ENCODE results near the gene GPR39.
"Not testable (repeated sequence)": the region's sequence is repeated elsewhere in the genome, so short reads cannot be mapped to it uniquely, and the experiment has no call there.

The GPR39 gene

DNA sequence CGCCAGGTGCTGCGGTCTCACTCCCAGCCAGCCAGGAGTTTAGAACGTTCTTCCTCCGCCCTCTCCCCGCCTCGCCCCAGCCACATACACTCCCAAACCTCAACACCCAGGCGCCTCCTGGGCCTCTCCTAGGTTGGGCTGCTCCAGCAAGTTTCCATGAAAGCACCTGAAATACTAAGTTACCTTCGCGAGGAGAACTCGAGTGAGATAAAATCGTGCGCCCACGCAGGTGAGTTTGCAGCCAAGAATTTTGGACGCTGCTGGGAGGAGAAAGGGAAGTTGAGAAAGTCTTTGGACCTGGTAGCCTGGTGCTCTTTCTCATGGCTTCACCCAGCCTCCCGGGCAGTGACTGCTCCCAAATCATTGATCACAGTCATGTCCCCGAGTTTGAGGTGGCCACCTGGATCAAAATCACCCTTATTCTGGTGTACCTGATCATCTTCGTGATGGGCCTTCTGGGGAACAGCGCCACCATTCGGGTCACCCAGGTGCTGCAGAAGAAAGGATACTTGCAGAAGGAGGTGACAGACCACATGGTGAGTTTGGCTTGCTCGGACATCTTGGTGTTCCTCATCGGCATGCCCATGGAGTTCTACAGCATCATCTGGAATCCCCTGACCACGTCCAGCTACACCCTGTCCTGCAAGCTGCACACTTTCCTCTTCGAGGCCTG lies at the start of gene GPR39:
GPR39 (plus strand) TSS at position 83 of the 673 bp plus-strand sequence.
- DNase-seq (ENCODE audit: low read depth in 2 of 3, low spot score in 2 of 3), result no peak

GRCh38 chr2:132368191-132368590 lies 48.4 kb upstream of the GPR39 start:
- DNase-seq (ENCODE audit: low read depth in 2 of 3, low spot score in 2 of 3), result no peak

- no peak for DNase-seq (ENCODE audit: low read depth in 2 of 3, low spot score in 2 of 3)
Measured at GRCh38 chr2:132372276-132372675, 44.3 kb upstream of the GPR39 start.

DNA sequence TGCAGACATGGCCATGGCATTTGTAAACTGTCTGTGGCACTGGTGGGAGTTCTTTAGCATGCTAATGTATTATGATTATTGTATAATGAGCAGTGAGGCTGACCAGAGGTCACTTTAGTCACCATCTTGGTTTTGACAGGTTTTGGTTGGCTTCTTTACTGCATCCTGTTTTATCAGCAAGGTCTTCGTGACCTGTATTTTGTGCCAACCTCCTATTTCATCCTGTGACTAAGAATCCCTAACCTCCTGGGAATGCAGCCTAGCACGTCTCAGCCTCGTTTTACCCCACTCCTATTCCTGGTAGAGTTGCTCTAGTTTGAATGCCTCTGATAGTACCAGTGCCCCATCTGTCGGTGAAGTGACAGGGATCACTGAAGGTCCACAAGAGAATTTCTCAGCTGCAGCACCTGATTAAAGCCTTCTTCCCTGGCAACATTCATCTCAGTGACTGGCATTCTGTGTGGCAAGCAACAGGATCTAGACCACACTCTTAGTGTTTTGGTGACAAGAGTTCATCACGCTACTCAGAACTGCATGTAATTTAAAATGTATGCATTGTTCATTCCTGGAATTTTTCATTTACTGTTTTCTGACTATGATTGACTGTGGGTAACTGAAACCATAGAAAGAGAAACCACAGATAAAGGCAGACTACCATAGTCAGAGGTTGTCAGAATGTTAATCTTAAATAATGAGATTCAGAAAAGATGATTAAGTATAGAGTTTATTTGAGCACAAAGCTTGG lies 43.0 kb upstream of the GPR39 start:
- no peak for DNase-seq (ENCODE audit: low read depth in 2 of 3, low spot score in 2 of 3)

DNA sequence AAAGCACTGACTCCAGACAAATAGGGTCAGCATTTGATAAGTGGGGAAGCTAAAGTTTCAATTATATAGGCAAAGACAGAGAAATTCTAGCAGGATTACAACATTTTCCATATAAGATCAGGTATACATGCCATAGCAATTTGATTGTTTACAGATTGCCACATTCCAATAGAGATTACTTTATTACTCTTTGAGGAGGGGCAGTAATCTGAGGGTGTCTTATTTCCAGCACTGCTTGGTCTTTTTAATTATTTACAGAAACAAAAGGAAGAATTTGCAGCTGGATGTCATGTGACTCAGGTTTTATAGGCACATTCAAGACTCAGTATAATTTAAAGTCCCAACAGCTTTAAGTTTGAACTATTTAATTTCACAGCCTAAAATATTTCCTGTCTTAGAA lies 42.5 kb upstream of the GPR39 start:
- DNase-seq (ENCODE audit: low read depth in 2 of 3, low spot score in 2 of 3), result no peak

- DNase-seq (ENCODE audit: low read depth in 2 of 3, low spot score in 2 of 3), result no peak
Measured at GRCh38 chr2:132374551-132374950, 42.1 kb upstream of the GPR39 start.

GRCh38 chr2:132374961-132375360 lies 41.6 kb upstream of the GPR39 start:
- DNase-seq (ENCODE audit: low read depth in 2 of 3, low spot score in 2 of 3), result no peak

DNA sequence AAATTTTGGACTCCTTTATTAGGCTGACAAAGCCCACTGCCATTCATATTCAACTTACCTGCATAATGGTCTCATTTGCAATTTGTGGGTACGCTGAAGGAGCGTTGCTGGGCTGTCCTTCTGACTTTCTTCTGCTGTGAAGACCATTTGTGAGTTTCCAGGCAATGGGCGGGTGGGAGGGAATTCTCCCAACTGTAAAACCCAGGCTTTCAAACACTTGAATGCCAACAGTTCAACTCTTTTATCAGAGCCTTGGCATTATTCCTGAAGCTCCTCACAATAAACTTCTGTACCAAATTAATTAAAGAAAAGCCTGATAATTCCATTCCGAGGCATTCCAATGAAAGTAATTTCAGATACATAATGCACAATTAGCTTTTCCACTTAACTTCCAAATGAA lies 35.2 kb upstream of the GPR39 start:
- DNase-seq (ENCODE audit: low read depth in 2 of 3, low spot score in 2 of 3), result no peak

DNA sequence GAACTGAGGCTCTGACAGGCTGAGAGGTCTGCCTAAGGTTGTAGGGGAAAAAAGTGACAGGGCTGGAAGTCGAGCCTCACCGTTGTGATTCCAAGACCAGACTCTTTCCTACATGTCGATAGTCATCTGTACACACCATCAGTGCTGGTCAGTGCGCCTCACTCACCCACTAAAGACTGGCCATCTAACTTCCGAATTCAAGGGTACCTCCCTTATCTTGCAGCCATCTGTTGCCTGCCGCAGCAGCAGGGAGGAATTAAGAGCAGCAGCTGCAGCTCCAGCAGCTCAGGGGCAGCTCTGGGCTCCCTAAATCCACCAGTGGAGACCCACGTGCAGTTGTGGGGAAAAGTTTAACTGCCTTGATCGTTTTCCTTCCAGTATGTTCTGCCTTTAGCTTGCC lies 32.6 kb upstream of the GPR39 start:
- DNase-seq (ENCODE audit: low read depth in 2 of 3, low spot score in 2 of 3), result no peak

DNA sequence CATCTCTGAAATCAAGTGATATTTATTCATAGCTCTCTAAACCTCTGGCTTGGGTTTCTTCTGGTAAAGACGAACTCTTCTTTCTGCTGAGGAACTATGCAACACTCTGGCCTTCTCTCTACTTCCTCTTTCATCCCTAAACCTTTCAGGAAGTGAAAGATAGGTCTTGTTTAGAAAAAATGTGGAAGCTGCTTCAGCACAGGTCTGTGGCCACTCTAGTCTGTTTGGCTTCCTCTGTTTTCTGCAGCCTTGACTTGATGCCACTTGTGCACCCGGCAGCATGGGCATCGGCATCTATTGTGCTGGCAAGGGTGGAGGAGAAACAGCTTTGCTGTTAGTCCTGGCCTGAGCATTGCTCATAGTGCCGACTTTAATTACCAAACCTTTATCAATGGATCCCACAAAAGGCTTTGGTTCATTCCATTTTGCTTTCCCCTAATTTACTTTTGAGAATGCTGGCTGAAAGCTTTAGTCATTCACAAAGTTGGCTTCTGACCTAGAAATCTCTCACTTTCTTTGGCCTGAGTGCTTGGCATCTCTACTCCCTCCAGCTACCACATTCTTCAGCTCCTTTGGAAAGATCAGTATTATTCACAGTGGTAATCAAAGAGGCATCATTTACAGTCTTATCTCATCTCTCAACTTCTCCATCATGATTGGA lies 32.0 kb upstream of the GPR39 start:
- no peak for DNase-seq (ENCODE audit: low read depth in 2 of 3, low spot score in 2 of 3)

DNA sequence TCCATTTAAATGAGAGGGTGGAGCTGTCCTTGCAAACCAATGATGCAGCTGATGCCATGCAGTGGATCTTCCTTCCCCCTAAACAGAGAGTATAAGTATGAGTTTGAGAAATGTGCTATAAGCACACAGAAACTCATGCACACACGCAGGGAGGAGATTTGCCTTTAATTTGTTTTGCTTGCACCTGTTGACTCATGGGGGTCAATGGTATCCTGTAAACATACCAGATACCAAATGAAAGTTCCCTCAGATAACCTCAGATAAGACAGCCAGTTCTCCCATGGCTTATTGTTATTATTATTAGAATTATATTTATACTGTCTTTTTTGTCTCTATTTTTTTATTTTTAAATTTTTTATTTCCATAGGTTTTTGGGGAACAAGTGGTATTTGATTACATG lies 29.5 kb upstream of the GPR39 start:
- no peak for DNase-seq (ENCODE audit: low read depth in 2 of 3, low spot score in 2 of 3)

DNA sequence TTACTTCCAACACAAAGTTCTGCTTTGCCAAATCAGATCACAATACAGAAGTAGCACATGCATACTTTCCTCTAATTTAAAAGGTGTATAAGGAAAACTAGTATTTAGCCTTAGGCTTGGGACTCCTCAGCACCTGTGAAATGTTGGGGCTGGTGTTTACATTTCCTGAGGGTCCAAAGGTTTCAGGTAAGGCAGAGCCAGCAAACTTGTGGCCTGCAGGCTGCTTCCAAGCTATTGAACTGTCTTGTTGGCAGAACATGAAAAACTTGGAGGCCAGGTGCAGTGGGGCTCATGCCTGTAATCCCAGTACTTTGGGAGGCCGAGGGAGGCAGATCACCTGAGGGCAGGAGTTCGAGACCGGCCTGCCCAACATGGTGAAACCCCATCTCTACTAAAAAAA lies 26.5 kb upstream of the GPR39 start:
- no peak for DNase-seq (ENCODE audit: low read depth in 2 of 3, low spot score in 2 of 3)

DNA sequence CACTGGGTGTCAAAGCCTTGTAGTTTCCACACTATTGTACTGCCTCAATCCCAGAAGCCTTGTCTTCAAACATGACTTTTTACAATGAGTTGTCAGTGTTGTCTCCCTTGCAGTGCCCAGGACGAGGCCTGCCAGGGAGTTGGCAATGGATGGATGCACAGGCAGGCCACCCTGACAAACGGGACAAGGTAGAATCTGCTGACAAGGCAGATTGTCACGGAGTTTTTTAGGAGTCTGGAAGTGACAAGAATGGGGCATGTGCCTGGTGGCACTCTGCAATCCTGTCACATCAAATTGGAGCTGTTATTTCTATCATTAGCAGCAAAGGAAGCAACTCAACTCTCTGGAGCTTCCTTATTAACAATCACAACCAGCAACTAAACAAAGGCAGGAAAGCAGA lies 25.2 kb upstream of the GPR39 start:
- no peak for DNase-seq (ENCODE audit: low read depth in 2 of 3, low spot score in 2 of 3)

- no peak for DNase-seq (ENCODE audit: low read depth in 2 of 3, low spot score in 2 of 3)
Measured at GRCh38 chr2:132392221-132392620, 24.4 kb upstream of the GPR39 start.

GRCh38 chr2:132392879-132393278 lies 23.7 kb upstream of the GPR39 start:
- no peak for DNase-seq (ENCODE audit: low read depth in 2 of 3, low spot score in 2 of 3)

DNA sequence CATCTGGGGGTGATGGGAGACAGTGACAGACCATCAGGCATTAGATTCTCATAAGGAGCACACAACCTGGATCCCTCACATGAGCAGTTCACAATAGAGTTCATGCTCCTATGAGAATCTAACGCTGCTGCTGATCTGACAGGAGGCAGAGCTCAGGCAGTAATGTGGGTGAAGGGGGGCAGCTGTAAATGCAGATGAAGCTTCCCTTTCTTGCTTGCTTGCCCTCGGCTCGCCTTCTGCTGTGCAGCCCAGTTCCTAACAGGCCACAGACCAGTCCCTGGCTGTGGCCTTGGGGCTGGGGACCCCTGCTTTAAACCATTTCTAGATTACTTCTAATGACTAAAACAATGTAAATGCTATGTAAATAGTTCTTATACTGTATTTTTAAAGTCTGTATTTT lies 19.6 kb upstream of the GPR39 start:
- DNase-seq (ENCODE audit: low read depth in 2 of 3, low spot score in 2 of 3), result not testable (repeated sequence)

GRCh38 chr2:132400169-132400900 lies 16.3 kb upstream of the GPR39 start:
- no peak for DNase-seq (ENCODE audit: low read depth in 2 of 3, low spot score in 2 of 3)

GRCh38 chr2:132400901-132401240 lies 15.7 kb upstream of the GPR39 start:
- DNase-seq (ENCODE audit: low read depth in 2 of 3, low spot score in 2 of 3), result no peak

GRCh38 chr2:132401326-132401725 lies 15.3 kb upstream of the GPR39 start:
- DNase-seq (ENCODE audit: low read depth in 2 of 3, low spot score in 2 of 3), result no peak

DNA sequence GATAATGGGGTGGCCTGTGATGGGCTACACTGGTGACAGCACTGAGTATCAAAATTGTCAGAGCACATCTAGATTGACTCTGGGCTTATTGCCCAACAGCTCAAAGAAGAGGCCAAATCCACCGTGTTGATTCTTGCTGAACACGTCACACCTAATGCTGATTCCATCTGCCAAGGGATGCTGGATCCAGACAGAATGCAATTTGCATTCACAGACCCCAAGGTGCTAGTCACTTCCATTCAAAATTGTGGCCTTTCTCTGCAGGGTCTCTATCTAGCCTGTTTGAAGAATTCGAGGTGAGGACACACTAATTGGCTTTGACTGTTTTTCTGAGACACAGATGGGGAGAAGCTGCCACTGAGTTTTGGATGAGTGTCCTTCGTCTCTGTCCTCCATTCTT lies 13.5 kb upstream of the GPR39 start:
- no peak for DNase-seq (ENCODE audit: low read depth in 2 of 3, low spot score in 2 of 3)

GRCh38 chr2:132404056-132404455 lies 12.5 kb upstream of the GPR39 start:
- DNase-seq (ENCODE audit: low read depth in 2 of 3, low spot score in 2 of 3), result no peak

GRCh38 chr2:132407784-132408183 lies 8.8 kb upstream of the GPR39 start:
- no peak for DNase-seq (ENCODE audit: low read depth in 2 of 3, low spot score in 2 of 3)

All from activated CD8-positive, alpha-beta memory T cell treated with anti-CD3 and anti-CD28 coated beads for 48 hours (primary cell).